Liver (tissue), 9 donors: Measurements from ENCODE around the gene ATXN1. TPM values are rescaled to one million over a fixed set of nuclear protein-coding genes. Genes with fewer than 3 reads are reported as not detected.

ENCODE experiments used
- DNase-seq: peaks from one replicate; pipeline ENCODE4 v3.0.0-alpha.2; 2017; ENCODE audit warnings: low spot score
- H3K27ac ChIP-seq, 2 donors: one replicate each; pipeline ENCODE4 v1.7.0; 2013; ENCODE audit warnings: inconsistent platforms in 2 of 2, low read length in 2 of 2, control low read depth in 1 of 2, low read depth in 1 of 2, mild to moderate bottlenecking in 1 of 2
- H3K27me3 ChIP-seq, 4 donors: one replicate each; pipeline versions ENCODE4 v1.6.1 to v1.7.0; 2013; ENCODE audit warnings: low read length in 3 of 4, inconsistent platforms in 1 of 4, mild to moderate bottlenecking in 1 of 4, moderate library complexity in 1 of 4; ENCODE audit not compliant: control insufficient read depth in 4 of 4, insufficient read depth in 4 of 4
- H3K36me3 ChIP-seq, 4 donors: one replicate each; pipeline versions ENCODE4 v1.6.1 to v1.7.0; 2013; ENCODE audit warnings: low read length in 3 of 4, mild to moderate bottlenecking in 3 of 4, low read depth in 1 of 4, moderate library complexity in 1 of 4; ENCODE audit not compliant: control insufficient read depth in 4 of 4, insufficient read depth in 3 of 4
- H3K4me1 ChIP-seq, 4 donors: one replicate each; pipeline versions ENCODE4 v1.6.1 to v1.7.0; 2013; ENCODE audit warnings: low read length in 3 of 4, mild to moderate bottlenecking in 3 of 4, moderate library complexity in 1 of 4; ENCODE audit not compliant: control insufficient read depth in 4 of 4, insufficient read depth in 4 of 4
- H3K4me3 ChIP-seq, 3 donors: one replicate each; pipeline versions ENCODE4 v1.6.1 to v1.7.0; 2013; ENCODE audit warnings: low read length in 3 of 3, control low read depth in 1 of 3, low read depth in 1 of 3, mild to moderate bottlenecking in 1 of 3
- H3K9ac ChIP-seq, 2 donors: one replicate each; pipeline ENCODE4 v1.7.0; 2013; ENCODE audit warnings: low read length in 2 of 2, mild to moderate bottlenecking in 2 of 2, moderate library complexity in 2 of 2, control low read depth in 1 of 2, low read depth in 1 of 2
- H3K9me3 ChIP-seq, 4 donors: one replicate each; pipeline versions ENCODE4 v1.6.1 to v1.7.0; 2013; ENCODE audit warnings: low read length in 3 of 4; ENCODE audit not compliant: control insufficient read depth in 4 of 4
- CTCF ChIP-seq: fragments of 150-350 bp; IDR thresholded peaks from 2 replicates; pipeline ENCODE4 v1.5.1; 2017; ENCODE audit warnings: improper control_type of control experiment, low read depth, low read length; ENCODE audit not compliant: missing input control
- EGR1 ChIP-seq, 2 donors: IDR thresholded peaks; 2 replicates each; pipeline ENCODE4 v1.6.1; 2016 to 2018; ENCODE audit warnings: antibody characterized with exemption in 2 of 2, low read depth in 2 of 2
- FOXA1 ChIP-seq: IDR thresholded peaks from 2 replicates; pipeline ENCODE4 v1.6.1; 2016; ENCODE audit warnings: antibody characterized with exemption
- FOXA2 ChIP-seq: IDR thresholded peaks from 2 replicates; pipeline ENCODE4 v1.6.1; 2016; ENCODE audit warnings: antibody characterized with exemption
- GABPA ChIP-seq, 2 donors: IDR thresholded peaks in 1 of 2; conservative IDR thresholded peaks in 1 of 2; 2 replicates each; pipeline ENCODE4 v1.6.1; 2016; ENCODE audit warnings: antibody characterized with exemption in 2 of 2, mild to moderate bottlenecking in 1 of 2, moderate library complexity in 1 of 2
- HNF4A ChIP-seq, 2 donors: conservative IDR thresholded peaks; 2 replicates each; pipeline ENCODE4 v1.6.1; 2016; ENCODE audit warnings: antibody characterized with exemption in 2 of 2, mild to moderate bottlenecking in 2 of 2
- HNF4G ChIP-seq: IDR thresholded peaks from 2 replicates; pipeline ENCODE4 v1.6.1; 2016; ENCODE audit warnings: antibody characterized with exemption
- JUND ChIP-seq, 2 donors: IDR thresholded peaks; 2 replicates each; pipeline ENCODE4 v1.6.1; 2016; ENCODE audit warnings: antibody characterized with exemption in 2 of 2
- NR2F2 ChIP-seq: IDR thresholded peaks from 2 replicates; pipeline ENCODE4 v1.6.1; 2016; ENCODE audit warnings: antibody characterized with exemption
- RXRA ChIP-seq, 2 donors: IDR thresholded peaks; 2 replicates each; pipeline ENCODE4 v1.6.1; 2017 to 2018; ENCODE audit warnings: antibody characterized with exemption in 2 of 2, mild to moderate bottlenecking in 1 of 2
- SP1 ChIP-seq: IDR thresholded peaks from 2 replicates; pipeline ENCODE4 v1.6.1; 2018; ENCODE audit warnings: antibody characterized with exemption, mild to moderate bottlenecking
- TAF1 ChIP-seq: conservative IDR thresholded peaks from 2 replicates; pipeline ENCODE4 v1.6.1; 2016; ENCODE audit warnings: antibody characterized with exemption, mild to moderate bottlenecking
- YY1 ChIP-seq: IDR thresholded peaks from 2 replicates; pipeline ENCODE4 v1.6.1; 2016; ENCODE audit warnings: antibody characterized with exemption, mild to moderate bottlenecking
- WGBS: extraction: QIAGEN DNeasy Blood & Tissue Kit; methylation state at CpG from one replicate; pipeline ENCODE4 v1.1.7; 2013; 5-methylcytosine and 5-hydroxymethylcytosine counted together
- polyA plus RNA-seq, 2 donors: library from polyadenylated mRNA; stranded (reverse) in 1 of 2; unstranded in 1 of 2; fragments of 200-250 nt in 1 of 2; fragments of >200 nt in 1 of 2; fragmentation: Nextera tagmentation in 1 of 2; extraction: Ambion mirVana in 1 of 2; gene quantifications; one replicate each; pipeline versions ENCODE4 v1.2.1 to v1.2.3, GENCODE V29; 2013 to 2015
- total RNA-seq, 2 donors: library from RNA; depleted of rRNA; stranded (reverse); fragments of >200 nt; gene quantifications; one replicate each; pipeline ENCODE4 v1.2.3, GENCODE V29; 2014
- TF ChIP-seq, protein P1 (sequence below): IDR thresholded peaks from 2 replicates; pipeline ENCODE4 v1.6.1; 2016; ENCODE audit warnings: antibody characterized with exemption
- TF ChIP-seq, protein P2 (sequence below): IDR thresholded peaks from 2 replicates; pipeline ENCODE4 v1.6.1; 2016; ENCODE audit warnings: antibody characterized with exemption
- TF ChIP-seq, protein P3 (sequence below): IDR thresholded peaks from 2 replicates; pipeline ENCODE4 v1.6.1; 2016; ENCODE audit warnings: antibody characterized with exemption
- donor health status: healthy.
- donor health status: healthy.
- donor health status: healthy.
- donor health status: healthy.
- donor health status: healthy.

Gene ATXN1
- total and polyA plus RNA-seq, 4 donors = 4.3 to 29.7 (median 8.2) TPM

DNA sequence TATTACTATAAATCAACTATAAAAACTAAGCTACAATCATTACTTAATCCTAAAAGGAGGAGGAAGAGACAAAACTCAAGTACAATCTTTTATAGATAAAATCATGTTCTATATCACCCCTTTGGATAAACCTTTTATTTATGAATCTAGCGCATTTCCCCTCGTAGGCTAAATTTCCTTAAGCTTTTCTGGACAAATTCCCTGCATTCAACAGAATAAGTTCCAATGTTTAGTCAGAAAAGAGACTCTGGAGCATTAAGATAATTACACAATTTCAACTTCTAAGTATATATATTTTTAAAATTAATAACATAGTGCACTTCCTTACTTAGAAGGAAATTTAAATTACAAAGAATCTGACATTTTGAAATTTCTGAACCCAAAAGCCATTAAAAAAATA lies 37.9 kb downstream of the ATXN1 start:
- Histone ChIP-seq H3K27ac (no peak overlapping the region), H3K4me3 (no peak overlapping the region), H3K4me1 (peaks cover 2 to 27% (median 4%) of the 10 kb centered on the region in 4 donors), H3K27me3 (no peaks in the 10 kb centered on the region), H3K9me3 (no peaks in the 10 kb centered on the region), H3K36me3 (no peaks in the 10 kb centered on the region), H3K9ac (no peak overlapping the region)
- TF ChIP-seq NR2F2 (no peak), RXRA (IDR thresholded peaks at IDR 0.05) (no peak), SP1 (no peak), HNF4G (no peak), EGR1 (IDR thresholded peaks at IDR 0.05; ENCODE audit: low read depth in 2 of 2) (no peak), FOXA2 (no peak)
- TF ChIP-seq, protein P1, sequence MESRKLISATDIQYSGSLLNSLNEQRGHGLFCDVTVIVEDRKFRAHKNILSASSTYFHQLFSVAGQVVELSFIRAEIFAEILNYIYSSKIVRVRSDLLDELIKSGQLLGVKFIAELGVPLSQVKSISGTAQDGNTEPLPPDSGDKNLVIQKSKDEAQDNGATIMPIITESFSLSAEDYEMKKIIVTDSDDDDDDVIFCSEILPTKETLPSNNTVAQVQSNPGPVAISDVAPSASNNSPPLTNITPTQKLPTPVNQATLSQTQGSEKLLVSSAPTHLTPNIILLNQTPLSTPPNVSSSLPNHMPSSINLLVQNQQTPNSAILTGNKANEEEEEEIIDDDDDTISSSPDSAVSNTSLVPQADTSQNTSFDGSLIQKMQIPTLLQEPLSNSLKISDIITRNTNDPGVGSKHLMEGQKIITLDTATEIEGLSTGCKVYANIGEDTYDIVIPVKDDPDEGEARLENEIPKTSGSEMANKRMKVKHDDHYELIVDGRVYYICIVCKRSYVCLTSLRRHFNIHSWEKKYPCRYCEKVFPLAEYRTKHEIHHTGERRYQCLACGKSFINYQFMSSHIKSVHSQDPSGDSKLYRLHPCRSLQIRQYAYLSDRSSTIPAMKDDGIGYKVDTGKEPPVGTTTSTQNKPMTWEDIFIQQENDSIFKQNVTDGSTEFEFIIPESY = no peak
- TF ChIP-seq, protein P2, sequence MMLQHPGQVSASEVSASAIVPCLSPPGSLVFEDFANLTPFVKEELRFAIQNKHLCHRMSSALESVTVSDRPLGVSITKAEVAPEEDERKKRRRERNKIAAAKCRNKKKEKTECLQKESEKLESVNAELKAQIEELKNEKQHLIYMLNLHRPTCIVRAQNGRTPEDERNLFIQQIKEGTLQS = no peak
- WGBS = 88% methylated on average over 2 of the region's 2 CpGs
- no peak for DNase-seq

GRCh38 chr6:16722630-16723029 lies 38.6 kb downstream of the ATXN1 start:
- 73% methylated on average over 3 of the region's 3 CpGs for WGBS
- no peak overlapping the region for H3K9ac ChIP-seq
- no peaks in the 10 kb centered on the region for H3K9me3 ChIP-seq
- H3K27me3 ChIP-seq = no peaks in the 10 kb centered on the region
- no peak overlapping the region for H3K4me3 ChIP-seq
- H3K27ac ChIP-seq = peak overlapping the region in 1 of 2 donors; percentile 9
- TF ChIP-seq HNF4A (conservative IDR thresholded peaks at IDR 0.05) = no peak
- TF ChIP-seq TAF1 = no peak
- TF ChIP-seq CTCF = no peak
- TF ChIP-seq RXRA (IDR thresholded peaks at IDR 0.05) = no peak
- TF ChIP-seq, protein P3, sequence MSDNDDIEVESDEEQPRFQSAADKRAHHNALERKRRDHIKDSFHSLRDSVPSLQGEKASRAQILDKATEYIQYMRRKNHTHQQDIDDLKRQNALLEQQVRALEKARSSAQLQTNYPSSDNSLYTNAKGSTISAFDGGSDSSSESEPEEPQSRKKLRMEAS = no peak
- TF ChIP-seq, protein P2 = no peak
- TF ChIP-seq YY1 = no peak
- no peak for TF ChIP-seq SP1
- no peak for TF ChIP-seq FOXA2
- no peak for TF ChIP-seq FOXA1
- no peak for TF ChIP-seq HNF4G
- TF ChIP-seq GABPA (IDR thresholded peaks at IDR 0.05 in 1 of 2, conservative IDR thresholded peaks at IDR 0.05 in 1 of 2) = no peak
- TF ChIP-seq JUND (IDR thresholded peaks at IDR 0.05) = no peak
- no peak for TF ChIP-seq EGR1 (IDR thresholded peaks at IDR 0.05; ENCODE audit: low read depth in 2 of 2)
- TF ChIP-seq, protein P1 = no peak
- H3K4me1 ChIP-seq = peaks cover under 1 to 24% (median 4%) of the 10 kb centered on the region in 4 donors
- H3K36me3 ChIP-seq = no peaks in the 10 kb centered on the region
- DNase-seq = no peak
